Calu3 (cell line): ENCODE data around the gene CMC2. TPM values are rescaled to one million over a fixed set of nuclear protein-coding genes. Genes with fewer than 3 reads are reported as not detected.

Experiments used
- Bru-seq: library from RNA; stranded (reverse); fragments of 400-500 nt; gene quantifications from one replicate; lab custom pipeline; 2021; lab: Mats Ljungman, UMichigan
- BruChase-seq, 2 experiments: library from RNA; stranded (reverse); fragments of 400-500 nt; gene quantifications; one replicate each; lab custom pipeline; 2021; lab: Mats Ljungman, UMichigan
- BruUV-seq: library from RNA; stranded (reverse); fragments of 400-500 nt; replicated peaks from 2 replicates; lab custom pipeline; 2021; lab: Mats Ljungman, UMichigan
- CTCF ChIA-PET: fragments of 300-600 bp; sonication (Branson Sonifier 250); formaldehyde crosslinking; loops from one replicate; lab custom pipeline; 2022; ENCODE audit warnings: antibody characterized with exemption; lab: Charles Lee
- DNase-seq: peaks from one replicate; pipeline ENCODE4 v3.0.0; 2022
- H3K27ac Mint-ChIP-seq: one replicate; pipeline ENCODE4 v1.8.0; 2022; ENCODE audit warnings: mixed read lengths; ENCODE audit not compliant: unreplicated experiment
- H3K27me3 Mint-ChIP-seq: one replicate; pipeline ENCODE4 v1.8.0; 2022; ENCODE audit warnings: mixed read lengths; ENCODE audit not compliant: unreplicated experiment
- H3K36me3 Mint-ChIP-seq: one replicate; pipeline ENCODE4 v1.8.0; 2022; ENCODE audit warnings: mild to moderate bottlenecking, moderate library complexity, mixed read lengths; ENCODE audit not compliant: insufficient read depth, unreplicated experiment
- H3K4me1 Mint-ChIP-seq: one replicate; pipeline ENCODE4 v1.8.0; 2022; ENCODE audit warnings: mild to moderate bottlenecking, low read depth, mixed read lengths; ENCODE audit not compliant: unreplicated experiment
- H3K4me3 Mint-ChIP-seq: one replicate; pipeline ENCODE4 v1.8.0; 2022; ENCODE audit warnings: mild to moderate bottlenecking, low read depth, moderate library complexity, mixed read lengths; ENCODE audit not compliant: unreplicated experiment
- H3K9me3 Mint-ChIP-seq: one replicate; pipeline ENCODE4 v1.8.0; 2022; ENCODE audit warnings: low read depth, mixed read lengths; ENCODE audit not compliant: unreplicated experiment
- intact Hi-C: fragments of 100-400 bp; cut with micrococcal nuclease; formaldehyde crosslinking; loops from one replicate; pipeline ENCODE4 v1.10.0; 2022; ENCODE audit not compliant: unreplicated experiment
- long read RNA-seq: library from polyadenylated mRNA; stranded (forward); transcript quantifications from one replicate; pipeline ENCODE4 v2.0.0, GENCODE V29; 2022
- total RNA-seq: library from RNA; stranded (reverse); gene quantifications from 2 replicates; pipeline ENCODE4 v1.2.3, GENCODE V29; 2022
- TF ChIP-seq, protein P1 (sequence below): fragments of 200-600 bp; IDR thresholded peaks from one replicate; pipeline ENCODE4 v1.8.0; 2022; ENCODE audit warnings: antibody characterized with exemption; ENCODE audit not compliant: unreplicated experiment

CMC2 gene
- total RNA-seq (111 and 123 TPM in 2 replicates), Bru-seq, nascent RNA (percentile 95 among the genes with signal in this experiment), BruChase-seq, experiment 1, labeled RNA remaining after a 6-hour chase (percentile 79 among the genes with signal in this experiment), BruChase-seq, experiment 2, labeled RNA remaining after a 2-hour chase (percentile 85 among the genes with signal in this experiment)
- long read RNA-seq, full-length matches to known transcripts, result 167 of 229 reads
- long read RNA-seq, partial matches to known transcripts, result 0 of 229 reads
- long read RNA-seq, other reads (novel, unspliced or antisense), result 62 of 229 reads

DNA sequence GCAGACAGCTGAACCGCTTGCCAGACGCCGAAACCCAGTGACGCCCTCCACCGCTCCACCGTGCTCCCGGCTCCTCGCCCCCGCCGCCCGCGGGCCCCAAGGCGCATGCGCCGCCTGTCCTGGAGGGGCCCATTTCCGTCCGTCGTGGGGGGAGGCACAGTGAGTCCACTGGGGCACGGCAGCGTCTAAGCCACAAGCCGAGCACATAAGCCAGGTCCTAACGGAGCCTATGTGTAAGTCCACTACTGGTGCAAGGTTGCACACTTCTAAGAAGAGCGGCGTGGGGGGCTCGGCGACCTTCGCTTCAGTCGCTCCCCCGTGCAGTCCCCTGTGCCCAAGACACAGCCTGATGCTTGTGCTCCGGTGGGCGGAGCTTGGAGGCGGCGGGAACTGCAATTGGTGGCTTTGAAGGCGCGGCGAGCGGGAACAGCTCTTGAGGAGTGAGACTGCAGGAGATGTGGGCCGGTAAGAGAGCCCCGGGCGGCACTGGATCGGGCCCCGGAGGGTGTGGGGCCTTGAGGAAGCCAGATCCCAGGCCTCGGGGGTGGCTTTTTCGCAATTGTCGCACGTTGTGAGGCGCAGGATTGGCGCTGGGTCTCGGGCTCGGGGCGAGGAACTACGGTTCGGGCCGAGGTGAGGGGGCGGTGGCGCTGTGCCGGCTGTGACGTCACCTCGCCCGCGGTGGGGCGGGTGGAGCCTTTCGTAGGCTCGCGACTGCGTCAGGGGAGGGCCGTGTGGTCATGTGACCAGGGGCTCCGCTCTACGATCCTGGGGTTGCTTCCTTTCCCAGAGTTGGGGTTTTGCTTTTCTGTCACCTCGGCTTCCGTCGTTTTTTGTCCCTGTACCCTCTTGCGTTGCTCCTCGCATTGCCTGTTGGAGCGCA is at the start of gene CMC2, which contains the start of gene CENPN:
CMC2 (minus strand) TSS at position 73 of the 883 bp plus-strand sequence. CDS start 9,491 bp downstream, outside the sequence.
CENPN (plus strand) TSS at position 402 of the 883 bp plus-strand sequence. CDS start 4,726 bp downstream, outside the sequence.
- intact Hi-C loops, result loop anchor here (5.0 to 10.0 kb wide), 2 partner anchors 75 to 718 kb away; no protein-coding TSS in a partner anchor
- Mint-ChIP-seq H3K4me1 (peaks cover 29% of the 10 kb centered on the region), H3K27me3 (no peaks in the 10 kb centered on the region), H3K4me3 (peak within 1 kb of the TSS; percentile 95), H3K27ac (peak within 1 kb of the TSS; percentile 99), H3K9me3 (no peaks in the 10 kb centered on the region), H3K36me3 (peaks cover 59% of the 10 kb centered on the region)
- CTCF ChIA-PET, result interaction anchor here (0.6 to 0.9 kb wide), 2 partner anchors 29 to 197 kb away, joined by 3 to 9 read pairs; partner anchors contain the start of gene ATMIN
- BruUV-seq, result no TSS peak
- peak; percentile 98 for DNase-seq
- TF ChIP-seq, protein P1, sequence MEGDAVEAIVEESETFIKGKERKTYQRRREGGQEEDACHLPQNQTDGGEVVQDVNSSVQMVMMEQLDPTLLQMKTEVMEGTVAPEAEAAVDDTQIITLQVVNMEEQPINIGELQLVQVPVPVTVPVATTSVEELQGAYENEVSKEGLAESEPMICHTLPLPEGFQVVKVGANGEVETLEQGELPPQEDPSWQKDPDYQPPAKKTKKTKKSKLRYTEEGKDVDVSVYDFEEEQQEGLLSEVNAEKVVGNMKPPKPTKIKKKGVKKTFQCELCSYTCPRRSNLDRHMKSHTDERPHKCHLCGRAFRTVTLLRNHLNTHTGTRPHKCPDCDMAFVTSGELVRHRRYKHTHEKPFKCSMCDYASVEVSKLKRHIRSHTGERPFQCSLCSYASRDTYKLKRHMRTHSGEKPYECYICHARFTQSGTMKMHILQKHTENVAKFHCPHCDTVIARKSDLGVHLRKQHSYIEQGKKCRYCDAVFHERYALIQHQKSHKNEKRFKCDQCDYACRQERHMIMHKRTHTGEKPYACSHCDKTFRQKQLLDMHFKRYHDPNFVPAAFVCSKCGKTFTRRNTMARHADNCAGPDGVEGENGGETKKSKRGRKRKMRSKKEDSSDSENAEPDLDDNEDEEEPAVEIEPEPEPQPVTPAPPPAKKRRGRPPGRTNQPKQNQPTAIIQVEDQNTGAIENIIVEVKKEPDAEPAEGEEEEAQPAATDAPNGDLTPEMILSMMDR, result no peak

DNA sequence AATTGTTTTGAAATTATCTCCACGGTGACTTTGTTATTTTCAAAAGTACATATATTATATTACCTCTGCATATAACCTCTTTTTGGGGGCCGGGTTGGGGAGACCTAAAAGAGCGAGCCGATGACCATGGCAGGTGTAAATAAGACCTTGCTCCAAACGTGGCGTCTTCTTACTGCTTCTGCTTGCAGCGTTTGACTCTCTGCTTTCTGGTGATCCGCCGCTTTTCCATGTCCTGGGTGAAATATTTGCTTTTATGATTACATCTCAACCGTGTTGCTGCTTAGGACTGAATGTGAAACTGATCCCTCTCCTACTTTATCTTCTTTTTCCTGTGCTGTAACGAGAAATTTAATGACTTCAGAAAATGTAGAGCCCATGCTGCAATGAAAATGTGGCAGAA is 47.1 kb upstream of the CMC2 start:
- no peaks in the 10 kb centered on the region for H3K9me3 Mint-ChIP-seq
- H3K4me1 Mint-ChIP-seq, result no peaks in the 10 kb centered on the region
- no peaks in the 10 kb centered on the region for H3K36me3 Mint-ChIP-seq
- no TSS peak for BruUV-seq
- TF ChIP-seq, protein P1, result no peak
- DNase-seq, result no peak
- no peak overlapping the region for H3K27ac Mint-ChIP-seq
- CTCF ChIA-PET, result no interaction called here
- no peaks in the 10 kb centered on the region for H3K27me3 Mint-ChIP-seq
- no peak overlapping the region for H3K4me3 Mint-ChIP-seq
- intact Hi-C loops, result no loop called here

DNA sequence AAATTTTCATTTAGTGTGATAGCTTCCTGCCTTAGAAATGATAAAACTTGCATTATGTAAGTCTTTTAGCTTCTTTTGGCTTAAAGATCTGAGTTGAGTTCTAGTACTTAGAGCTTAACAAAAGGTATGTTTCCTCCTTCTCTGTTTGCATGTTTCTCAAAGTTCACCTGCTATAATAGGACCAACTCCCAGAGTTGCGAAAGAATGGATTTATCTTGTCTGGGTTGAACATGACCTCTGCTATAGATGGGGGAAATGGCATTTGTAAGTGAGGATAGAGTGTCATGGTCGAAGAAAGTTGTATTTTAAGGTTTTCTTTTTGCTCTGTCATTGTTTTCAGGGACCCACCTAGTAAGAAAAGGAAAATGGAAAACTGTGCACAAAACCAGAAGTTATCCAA is 36.1 kb upstream of the CMC2 start:
- BruUV-seq, result no TSS peak
- peaks cover 21% of the 10 kb centered on the region for H3K4me1 Mint-ChIP-seq
- CTCF ChIA-PET, result interaction anchor here (0.5 kb wide), 1 partner anchor 15 kb away, joined by 3 read pairs; no protein-coding TSS in a partner anchor

DNA sequence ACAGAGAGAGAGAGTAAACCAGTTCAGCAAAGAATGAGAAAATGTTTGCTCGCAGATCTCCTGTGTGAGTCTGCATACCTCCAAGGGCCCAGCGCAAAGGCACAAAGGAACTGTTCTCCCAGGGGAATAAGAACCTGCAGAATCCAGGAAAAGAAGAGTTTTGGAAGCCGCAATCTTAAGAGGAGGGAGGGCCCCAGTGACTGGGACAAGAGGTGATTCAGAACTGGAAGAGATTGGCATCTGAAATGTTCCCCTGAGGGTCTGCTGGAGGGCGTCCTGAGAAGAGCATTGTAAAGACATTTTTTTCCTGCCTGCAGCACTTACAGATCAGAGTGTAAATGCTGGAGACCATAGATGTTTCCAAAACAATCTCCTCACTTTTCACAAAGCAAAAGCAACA is 35.0 kb upstream of the CMC2 start:
- intact Hi-C loops, result no loop called here
- CTCF ChIA-PET, result no interaction called here
- Mint-ChIP-seq H3K4me3 (no peak overlapping the region), H3K27me3 (no peaks in the 10 kb centered on the region), H3K4me1 (peaks cover 32% of the 10 kb centered on the region), H3K36me3 (peaks cover 35% of the 10 kb centered on the region), H3K9me3 (no peaks in the 10 kb centered on the region), H3K27ac (no peak overlapping the region)
- TF ChIP-seq, protein P1, result no peak
- DNase-seq, result no peak
- no TSS peak for BruUV-seq

More for the DNA sequence above, 36.1 kb upstream of the CMC2 start:
- Mint-ChIP-seq H3K36me3 (peaks cover 27% of the 10 kb centered on the region), H3K27ac (no peak overlapping the region), H3K9me3 (no peaks in the 10 kb centered on the region), H3K27me3 (no peaks in the 10 kb centered on the region), H3K4me3 (no peak overlapping the region)
- DNase-seq, result no peak
- TF ChIP-seq, protein P1, result no peak
- intact Hi-C loops, result no loop called here
